Measurements from ENCODE around the gene ASTN2. TPM values are rescaled to one million over a fixed set of nuclear protein-coding genes. Genes with fewer than 3 reads are reported as not detected.

ASTN2 gene
- total and polyA plus RNA-seq, 9 of the 15 experiments (the other 6 are each of a cell fraction or from before 2014, with no cell fraction given): 0.56 to 3.5 (median 1.9) TPM

DNA sequence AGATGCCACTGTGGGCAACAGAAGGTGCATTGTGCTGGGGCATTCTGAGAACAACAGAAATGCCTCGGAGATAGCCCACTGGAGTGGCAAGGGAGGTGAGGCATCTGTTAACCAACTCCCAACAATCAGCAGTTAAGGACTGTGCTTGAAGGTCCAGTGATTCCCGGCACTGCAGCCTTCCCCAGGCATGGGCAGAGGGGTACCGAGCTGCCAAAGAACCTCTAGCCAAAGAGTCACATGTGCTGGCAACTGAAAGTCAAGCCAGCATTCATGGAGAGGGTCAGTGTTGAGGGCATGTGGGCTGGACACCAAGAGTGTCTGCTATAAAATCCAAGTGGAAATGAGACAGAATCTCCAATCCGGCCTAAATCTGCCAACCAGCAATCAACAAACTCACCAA lies 149.6 kb downstream of the ASTN2 start (continued):
- TF ChIP-seq, protein P1, sequence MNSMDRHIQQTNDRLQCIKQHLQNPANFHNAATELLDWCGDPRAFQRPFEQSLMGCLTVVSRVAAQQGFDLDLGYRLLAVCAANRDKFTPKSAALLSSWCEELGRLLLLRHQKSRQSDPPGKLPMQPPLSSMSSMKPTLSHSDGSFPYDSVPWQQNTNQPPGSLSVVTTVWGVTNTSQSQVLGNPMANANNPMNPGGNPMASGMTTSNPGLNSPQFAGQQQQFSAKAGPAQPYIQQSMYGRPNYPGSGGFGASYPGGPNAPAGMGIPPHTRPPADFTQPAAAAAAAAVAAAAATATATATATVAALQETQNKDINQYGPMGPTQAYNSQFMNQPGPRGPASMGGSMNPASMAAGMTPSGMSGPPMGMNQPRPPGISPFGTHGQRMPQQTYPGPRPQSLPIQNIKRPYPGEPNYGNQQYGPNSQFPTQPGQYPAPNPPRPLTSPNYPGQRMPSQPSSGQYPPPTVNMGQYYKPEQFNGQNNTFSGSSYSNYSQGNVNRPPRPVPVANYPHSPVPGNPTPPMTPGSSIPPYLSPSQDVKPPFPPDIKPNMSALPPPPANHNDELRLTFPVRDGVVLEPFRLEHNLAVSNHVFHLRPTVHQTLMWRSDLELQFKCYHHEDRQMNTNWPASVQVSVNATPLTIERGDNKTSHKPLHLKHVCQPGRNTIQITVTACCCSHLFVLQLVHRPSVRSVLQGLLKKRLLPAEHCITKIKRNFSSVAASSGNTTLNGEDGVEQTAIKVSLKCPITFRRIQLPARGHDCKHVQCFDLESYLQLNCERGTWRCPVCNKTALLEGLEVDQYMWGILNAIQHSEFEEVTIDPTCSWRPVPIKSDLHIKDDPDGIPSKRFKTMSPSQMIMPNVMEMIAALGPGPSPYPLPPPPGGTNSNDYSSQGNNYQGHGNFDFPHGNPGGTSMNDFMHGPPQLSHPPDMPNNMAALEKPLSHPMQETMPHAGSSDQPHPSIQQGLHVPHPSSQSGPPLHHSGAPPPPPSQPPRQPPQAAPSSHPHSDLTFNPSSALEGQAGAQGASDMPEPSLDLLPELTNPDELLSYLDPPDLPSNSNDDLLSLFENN (IDR thresholded peaks at IDR 0.05; ENCODE audit: low read depth in 2 of 2, low read length in 2 of 2): no peak
- no peak for TF ChIP-seq ZNF280B (CRISPR knock-in tag; IDR thresholded peaks at IDR 0.05)
- TF ChIP-seq ZNF668 (CRISPR knock-in tag; IDR thresholded peaks at IDR 0.05): no peak
- TF ChIP-seq MBD1 (CRISPR knock-in tag; IDR thresholded peaks at IDR 0.05): no peak
- no peak for TF ChIP-seq LEF1 (IDR thresholded peaks at IDR 0.05)
- no peak for TF ChIP-seq IFI16 (CRISPR knock-in tag; IDR thresholded peaks at IDR 0.05)
- TF ChIP-seq DNMT1 (IDR thresholded peaks at IDR 0.05): no peak
- TF ChIP-seq HMG20A (CRISPR knock-in tag; conservative IDR thresholded peaks at IDR 0.05): no peak
- TF ChIP-seq PBX2 (CRISPR knock-in tag; IDR thresholded peaks at IDR 0.05; ENCODE audit: low read depth): no peak
- no peak for TF ChIP-seq PBX2 (tag; conservative IDR thresholded peaks at IDR 0.05; ENCODE audit: low read depth)

All from K562 (cell line).